ENCODE measurements around the gene TES. TPM values are rescaled to one million over a fixed set of nuclear protein-coding genes. Genes with fewer than 3 reads are reported as not detected.

The TES gene
- total RNA-seq, 4 donors from 2014 or later: 77.4 to 119 (median 115) TPM

GRCh38 chr7:116290740-116291139 is 80.4 kb downstream of the TES start:
- no peak for DNase-seq
- H3K27ac ChIP-seq: no peak overlapping the region
- TF ChIP-seq CTCF (IDR thresholded peaks at IDR 0.05): no peak
- TF ChIP-seq POLR2AphosphoS5 (IDR thresholded peaks at IDR 0.05): no peak
- TF ChIP-seq POLR2A (IDR thresholded peaks at IDR 0.05): no peak
- TF ChIP-seq EP300 (IDR thresholded peaks at IDR 0.05; ENCODE audit: low read depth): no peak
- no peak overlapping the region for H3K4me3 ChIP-seq
- intact Hi-C loops (cut with DNase I; ENCODE audit: low total_unique reads) (no loop called here), in situ Hi-C loops (cut with MboI; ENCODE audit: low pct_ligation_motif_present in 1 of 4, low pct_unique_long_range_greater_than_20kb in 1 of 4, low sequenced_read_pairs in 3 of 4) (no loop called here)
- H3K27me3 ChIP-seq: no peaks in the 10 kb centered on the region
- peaks cover 0 to 4% (median 0%) of the 10 kb centered on the region in 4 donors for H3K4me1 ChIP-seq
- H3K36me3 ChIP-seq: no peaks in the 10 kb centered on the region
- no peaks in the 10 kb centered on the region for H3K9me3 ChIP-seq

DNA sequence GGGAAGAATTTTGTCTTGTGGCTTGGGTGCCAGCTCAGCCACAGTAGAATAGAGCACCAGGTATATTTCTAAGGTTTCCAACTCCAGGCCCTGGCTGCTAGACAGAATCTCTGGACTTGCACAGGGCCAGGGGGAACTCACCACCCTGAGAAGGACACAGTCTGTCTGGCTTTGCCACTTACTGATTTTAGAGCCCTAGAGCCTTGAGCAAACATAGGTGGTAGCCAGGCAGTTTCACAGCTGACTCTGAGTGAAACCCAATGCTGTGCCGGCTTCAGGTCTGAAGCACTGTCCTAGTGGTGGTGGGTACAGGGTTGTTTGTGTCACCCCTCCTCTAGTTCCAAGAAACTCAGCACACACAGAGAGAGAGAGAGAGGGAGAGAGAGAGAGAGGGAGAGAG is 81.6 kb downstream of the TES start:
- in situ Hi-C loops (cut with MboI; ENCODE audit: low pct_ligation_motif_present in 1 of 4, low pct_unique_long_range_greater_than_20kb in 1 of 4, low sequenced_read_pairs in 3 of 4): no loop called here
- 100% methylated on average over 1 of the region's 1 CpG; no CpG with 5 or more reads in 1 of the 2 donors for WGBS, 2 donors (ENCODE audit: low coverage in 1 of 2)

DNA sequence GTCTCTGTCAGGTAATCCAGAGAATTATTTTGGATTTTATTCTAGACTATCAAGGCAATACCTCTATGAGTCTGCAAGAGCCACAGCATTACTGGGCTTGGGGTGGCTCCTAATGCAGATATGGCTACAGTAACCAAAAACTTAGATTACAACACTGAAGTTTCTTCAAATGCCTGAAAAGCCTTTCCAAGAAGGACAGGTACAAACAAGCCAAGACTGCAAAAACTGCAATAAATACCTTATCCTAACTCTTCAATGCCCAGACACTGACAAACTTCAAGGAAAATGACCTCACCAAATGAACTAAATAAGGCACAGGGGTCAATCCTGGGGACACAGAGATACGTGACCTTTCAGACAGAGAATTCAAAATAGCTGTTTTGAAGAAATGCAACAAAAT is 82.0 kb downstream of the TES start:
- TF ChIP-seq POLR2A (IDR thresholded peaks at IDR 0.05) (no peak), CTCF (IDR thresholded peaks at IDR 0.05) (no peak)
- 85 to 100% methylated on average over 1 of the region's 1 CpG for WGBS, 2 donors (ENCODE audit: low coverage in 1 of 2)
- Histone ChIP-seq H3K9me3 (no peaks in the 10 kb centered on the region), H3K4me1 (peaks cover 0 to 4% (median 0%) of the 10 kb centered on the region in 4 donors), H3K4me3 (no peak overlapping the region), H3K27ac (no peak overlapping the region), H3K27me3 (no peaks in the 10 kb centered on the region), H3K36me3 (no peaks in the 10 kb centered on the region)
- no peak for DNase-seq
- intact Hi-C loops (cut with DNase I; ENCODE audit: low total_unique reads) (no loop called here), in situ Hi-C loops (cut with MboI; ENCODE audit: low pct_ligation_motif_present in 1 of 4, low pct_unique_long_range_greater_than_20kb in 1 of 4, low sequenced_read_pairs in 3 of 4) (no loop called here)

More for the DNA sequence above, 81.6 kb downstream of the TES start:
- no peak for TF ChIP-seq POLR2A (IDR thresholded peaks at IDR 0.05)
- no peak for TF ChIP-seq EP300 (IDR thresholded peaks at IDR 0.05; ENCODE audit: low read depth)
- TF ChIP-seq CTCF (IDR thresholded peaks at IDR 0.05): no peak
- no peak for TF ChIP-seq POLR2AphosphoS5 (IDR thresholded peaks at IDR 0.05)
- H3K27ac ChIP-seq: no peak overlapping the region
- intact Hi-C loops (cut with DNase I; ENCODE audit: low total_unique reads): no loop called here
- no peaks in the 10 kb centered on the region for H3K36me3 ChIP-seq
- H3K9me3 ChIP-seq: no peaks in the 10 kb centered on the region
- H3K27me3 ChIP-seq: no peaks in the 10 kb centered on the region
- no peak for DNase-seq
- H3K4me3 ChIP-seq: no peak overlapping the region
- H3K4me1 ChIP-seq: peaks cover 0 to 4% (median 0%) of the 10 kb centered on the region in 4 donors

GRCh38 chr7:116293139-116293538 is 82.8 kb downstream of the TES start:
- no peak overlapping the region for H3K27ac ChIP-seq
- no peak for DNase-seq
- H3K36me3 ChIP-seq: no peaks in the 10 kb centered on the region
- H3K4me1 ChIP-seq: peaks cover 0 to under 1% (median 0%) of the 10 kb centered on the region in 4 donors
- H3K9me3 ChIP-seq: no peaks in the 10 kb centered on the region
- H3K4me3 ChIP-seq: no peak overlapping the region
- H3K27me3 ChIP-seq: no peaks in the 10 kb centered on the region
- WGBS, 2 donors (ENCODE audit: low coverage in 1 of 2): 67 to 81% methylated on average over 1 of the region's 1 CpG
- in situ Hi-C loops (cut with MboI; ENCODE audit: low pct_ligation_motif_present in 1 of 4, low pct_unique_long_range_greater_than_20kb in 1 of 4, low sequenced_read_pairs in 3 of 4) (no loop called here), intact Hi-C loops (cut with DNase I; ENCODE audit: low total_unique reads) (no loop called here)
- TF ChIP-seq POLR2AphosphoS5 (IDR thresholded peaks at IDR 0.05): no peak
- TF ChIP-seq CTCF (IDR thresholded peaks at IDR 0.05): peak in 1 of 5 experiments; percentile 14

Measured in transverse colon (tissue), 4 donors.